ENCODE results near the gene KNDC1. TPM values are rescaled to one million over a fixed set of nuclear protein-coding genes. Genes with fewer than 3 reads are reported as not detected.

KNDC1 gene
- total and polyA plus RNA-seq, 2 experiments from 2014 or later, result 1.8 to 16.0 TPM

GRCh38 chr10:133166828-133167692 is 7.0 kb downstream of the KNDC1 start:
- Mint-ChIP-seq H3K4me1 (peaks cover 15% of the 10 kb centered on the region), H3K9me3 (no peaks in the 10 kb centered on the region), H3K27me3 (ENCODE audit: insufficient read depth, low read depth, poor library complexity) (peaks cover 12% of the 10 kb centered on the region), H3K4me3 (no peak overlapping the region), H3K36me3 (ENCODE audit: low read depth) (peaks cover 18% of the 10 kb centered on the region; the same call in 2 of the 3 replicates), H3K27ac (no peak overlapping the region)
- H3F3A ChIP-seq (replicated peaks; ENCODE audit: low read depth), result no peaks in the 10 kb centered on the region
- ATAC-seq (no peak), DNase-seq (ENCODE audit: low spot score) (no peak)
- H3K4me1 ChIP-seq (ENCODE audit: insufficient read depth), result no peaks in the 10 kb centered on the region; the same call in 1 of the 2 replicates
- no peak overlapping the region for H2AFZ ChIP-seq
- no peak for TF ChIP-seq EZH2phosphoT487 (IDR thresholded peaks at IDR 0.05; ENCODE audit: unreplicated experiment)
- no peak for TF ChIP-seq ETS1 (IDR thresholded peaks at IDR 0.05)
- no peak for TF ChIP-seq POLR2AphosphoS5 (IDR thresholded peaks at IDR 0.05; ENCODE audit: low read depth)
- no peak for TF ChIP-seq JUNB (IDR thresholded peaks at IDR 0.05; ENCODE audit: unreplicated experiment)
- TF ChIP-seq REST (IDR thresholded peaks at IDR 0.05; ENCODE audit: unreplicated experiment), result no peak
- TF ChIP-seq CTCF (conservative IDR thresholded peaks at IDR 0.05; ENCODE audit: low read depth in 2 of 2), result no peak
- no peak for TF ChIP-seq EZH2 (IDR thresholded peaks at IDR 0.05; ENCODE audit: low read depth, unreplicated experiment)
- no peak for TF ChIP-seq CREB1 (CRISPR knock-in tag; IDR thresholded peaks at IDR 0.05; ENCODE audit: low read depth)
- no peak for TF ChIP-seq ZNF462 (CRISPR knock-in tag; IDR thresholded peaks at IDR 0.05)
- no peak for TF ChIP-seq ZNF331 (CRISPR knock-in tag; IDR thresholded peaks at IDR 0.05; ENCODE audit: low read depth)
- TF ChIP-seq NANOG (IDR thresholded peaks at IDR 0.05; ENCODE audit: borderline replicate concordance), result no peak
- no peak for TF ChIP-seq ZNF114 (CRISPR knock-in tag; IDR thresholded peaks at IDR 0.05)
- no peak for TF ChIP-seq STAT1 (IDR thresholded peaks at IDR 0.05; ENCODE audit: unreplicated experiment)
- H4K20me1 ChIP-seq (replicated peaks; ENCODE audit: insufficient read depth), result no peaks in the 10 kb centered on the region
- no peak overlapping the region for H3K27ac ChIP-seq (ENCODE audit: low read depth)
- H3K4me3 ChIP-seq, result no peak overlapping the region
- H3K36me3 ChIP-seq (ENCODE audit: insufficient read depth), result no peaks in the 10 kb centered on the region; the same call in 1 of the 2 replicates
- H3K27me3 ChIP-seq (ENCODE audit: insufficient read depth), result no peaks in the 10 kb centered on the region
- no peaks in the 10 kb centered on the region for H3K79me2 ChIP-seq (replicated peaks; ENCODE audit: insufficient read depth)
- H3K4me2 ChIP-seq, result no peak overlapping the region
- H3K9me2 ChIP-seq (ENCODE audit: insufficient read depth), result no peaks in the 10 kb centered on the region

Data from GM23338 (cell line).